Measurements from ENCODE around the gene CADPS2. TPM values are rescaled to one million over a fixed set of nuclear protein-coding genes. Genes with fewer than 3 reads are reported as not detected.

The CADPS2 gene
- total RNA-seq, 1 donor from 2014 or later: 27.8 TPM

GRCh38 chr7:122715183-122715582, 171.1 kb downstream of the CADPS2 start:
- H3K9me3 Mint-ChIP-seq (ENCODE audit: unreplicated experiment): no peaks in the 10 kb centered on the region
- TF ChIP-seq CTCF (IDR thresholded peaks at IDR 0.05; ENCODE audit: unreplicated experiment): no peak
- H3K36me3 Mint-ChIP-seq (ENCODE audit: low read depth, unreplicated experiment): no peaks in the 10 kb centered on the region
- H3K27ac Mint-ChIP-seq (ENCODE audit: unreplicated experiment): no peak overlapping the region
- H3K27me3 Mint-ChIP-seq (ENCODE audit: unreplicated experiment): peaks cover 3% of the 10 kb centered on the region
- no peaks in the 10 kb centered on the region for H3K4me1 Mint-ChIP-seq (ENCODE audit: unreplicated experiment)
- no peak overlapping the region for H3K4me3 Mint-ChIP-seq (ENCODE audit: unreplicated experiment)
- no peak for DNase-seq (ENCODE audit: low spot score)

DNA sequence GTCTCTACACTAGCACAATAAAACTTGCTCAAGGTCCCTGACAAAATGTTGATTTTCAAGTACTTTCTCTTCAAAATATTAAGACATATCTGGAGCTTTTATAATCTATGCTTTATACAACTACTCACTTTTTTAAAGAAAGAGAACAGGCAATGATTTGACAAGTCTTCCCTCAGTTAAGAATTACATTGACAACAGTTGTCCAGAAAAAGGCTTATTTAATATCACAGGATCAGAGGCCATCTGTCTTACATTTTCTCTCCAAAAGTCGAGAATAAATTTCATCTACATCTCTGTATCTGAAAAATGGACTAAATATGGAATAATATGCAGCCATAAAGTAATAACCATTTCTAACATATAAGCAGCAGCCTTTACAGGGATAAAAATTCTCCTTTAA, 175.3 kb downstream of the CADPS2 start:
- Mint-ChIP-seq H3K9me3 (ENCODE audit: unreplicated experiment) (no peaks in the 10 kb centered on the region), H3K27me3 (ENCODE audit: unreplicated experiment) (no peaks in the 10 kb centered on the region), H3K4me1 (ENCODE audit: unreplicated experiment) (no peaks in the 10 kb centered on the region), H3K27ac (ENCODE audit: unreplicated experiment) (no peak overlapping the region), H3K4me3 (ENCODE audit: unreplicated experiment) (no peak overlapping the region), H3K36me3 (ENCODE audit: low read depth, unreplicated experiment) (no peaks in the 10 kb centered on the region)
- no peak for TF ChIP-seq CTCF (IDR thresholded peaks at IDR 0.05; ENCODE audit: unreplicated experiment)
- DNase-seq (ENCODE audit: low spot score): no peak

DNA sequence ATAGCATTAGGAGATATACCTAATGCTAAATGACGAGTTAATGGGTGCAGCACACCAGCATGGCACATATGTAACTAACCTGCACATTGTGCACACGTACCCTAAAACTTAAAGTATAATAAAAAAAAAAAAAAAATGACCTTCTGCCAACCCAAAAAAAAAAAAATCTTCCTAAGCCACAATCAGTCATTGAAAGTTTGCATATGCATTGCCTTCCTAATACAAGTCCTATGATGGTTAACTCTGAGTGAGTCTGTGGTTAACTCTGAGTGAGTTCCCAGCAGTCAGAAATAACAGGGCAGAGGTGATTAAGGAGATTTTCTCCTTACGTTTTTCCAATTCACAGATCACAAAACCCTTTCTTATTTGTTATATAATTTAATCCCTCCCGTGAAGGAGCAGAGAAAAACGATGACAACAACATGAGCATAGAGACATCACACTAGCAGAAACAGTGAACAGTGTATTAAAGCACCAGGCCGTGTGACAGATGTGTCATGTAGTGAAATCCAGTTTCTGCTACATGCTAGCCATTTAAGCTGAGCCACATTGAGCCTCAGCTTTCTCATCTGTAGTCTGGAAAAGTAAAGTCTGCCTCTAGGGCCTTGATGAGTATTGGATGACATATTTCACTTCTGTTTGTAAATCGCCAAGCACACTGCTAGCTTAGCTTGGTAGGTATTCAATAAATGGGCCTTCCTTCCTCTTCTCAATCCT, 176.2 kb downstream of the CADPS2 start:
- Mint-ChIP-seq H3K4me3 (ENCODE audit: unreplicated experiment) (no peak overlapping the region), H3K36me3 (ENCODE audit: low read depth, unreplicated experiment) (no peaks in the 10 kb centered on the region), H3K9me3 (ENCODE audit: unreplicated experiment) (no peaks in the 10 kb centered on the region), H3K27me3 (ENCODE audit: unreplicated experiment) (no peaks in the 10 kb centered on the region), H3K27ac (ENCODE audit: unreplicated experiment) (no peak overlapping the region), H3K4me1 (ENCODE audit: unreplicated experiment) (no peaks in the 10 kb centered on the region)
- DNase-seq (ENCODE audit: low spot score): no peak
- TF ChIP-seq CTCF (IDR thresholded peaks at IDR 0.05; ENCODE audit: unreplicated experiment): no peak

- no peak for TF ChIP-seq CTCF (IDR thresholded peaks at IDR 0.05; ENCODE audit: unreplicated experiment)
- Mint-ChIP-seq H3K36me3 (ENCODE audit: low read depth, unreplicated experiment) (peaks cover 3% of the 10 kb centered on the region), H3K4me1 (ENCODE audit: unreplicated experiment) (no peaks in the 10 kb centered on the region), H3K27me3 (ENCODE audit: unreplicated experiment) (no peaks in the 10 kb centered on the region), H3K27ac (ENCODE audit: unreplicated experiment) (no peak overlapping the region), H3K4me3 (ENCODE audit: unreplicated experiment) (no peak overlapping the region), H3K9me3 (ENCODE audit: unreplicated experiment) (no peaks in the 10 kb centered on the region)
- DNase-seq (ENCODE audit: low spot score): no peak
Observed at GRCh38 chr7:122706836-122707235, 179.4 kb downstream of the CADPS2 start.

- Mint-ChIP-seq H3K4me1 (ENCODE audit: unreplicated experiment) (no peaks in the 10 kb centered on the region), H3K27ac (ENCODE audit: unreplicated experiment) (no peak within 1 kb of the TSS), H3K27me3 (ENCODE audit: unreplicated experiment) (peaks cover 2% of the 10 kb centered on the region), H3K9me3 (ENCODE audit: unreplicated experiment) (no peaks in the 10 kb centered on the region), H3K4me3 (ENCODE audit: unreplicated experiment) (no peak within 1 kb of the TSS), H3K36me3 (ENCODE audit: low read depth, unreplicated experiment) (peaks cover 3% of the 10 kb centered on the region)
- no peak for TF ChIP-seq CTCF (IDR thresholded peaks at IDR 0.05; ENCODE audit: unreplicated experiment)
- no peak for DNase-seq (ENCODE audit: low spot score)
Observed at GRCh38 chr7:122702872-122703510, 183.3 kb downstream of the CADPS2 start, which contains the start of gene RNF148. Gene RNF148 (minus strand): TSS chr7:122702922. CDS start chr7:122702750, 172 bp downstream.
